ENCODE measurements around the gene LRCOL1. TPM values are rescaled to one million over a fixed set of nuclear protein-coding genes. Genes with fewer than 3 reads are reported as not detected.

Gene LRCOL1
- total RNA-seq, 1 experiment from 2014 or later = not detected

GRCh38 chr12:132568301-132568700, 42.1 kb downstream of the LRCOL1 start:
- no TSS peak for BruUV-seq (replicated peaks)
- TF ChIP-seq, protein P1, sequence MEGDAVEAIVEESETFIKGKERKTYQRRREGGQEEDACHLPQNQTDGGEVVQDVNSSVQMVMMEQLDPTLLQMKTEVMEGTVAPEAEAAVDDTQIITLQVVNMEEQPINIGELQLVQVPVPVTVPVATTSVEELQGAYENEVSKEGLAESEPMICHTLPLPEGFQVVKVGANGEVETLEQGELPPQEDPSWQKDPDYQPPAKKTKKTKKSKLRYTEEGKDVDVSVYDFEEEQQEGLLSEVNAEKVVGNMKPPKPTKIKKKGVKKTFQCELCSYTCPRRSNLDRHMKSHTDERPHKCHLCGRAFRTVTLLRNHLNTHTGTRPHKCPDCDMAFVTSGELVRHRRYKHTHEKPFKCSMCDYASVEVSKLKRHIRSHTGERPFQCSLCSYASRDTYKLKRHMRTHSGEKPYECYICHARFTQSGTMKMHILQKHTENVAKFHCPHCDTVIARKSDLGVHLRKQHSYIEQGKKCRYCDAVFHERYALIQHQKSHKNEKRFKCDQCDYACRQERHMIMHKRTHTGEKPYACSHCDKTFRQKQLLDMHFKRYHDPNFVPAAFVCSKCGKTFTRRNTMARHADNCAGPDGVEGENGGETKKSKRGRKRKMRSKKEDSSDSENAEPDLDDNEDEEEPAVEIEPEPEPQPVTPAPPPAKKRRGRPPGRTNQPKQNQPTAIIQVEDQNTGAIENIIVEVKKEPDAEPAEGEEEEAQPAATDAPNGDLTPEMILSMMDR (IDR thresholded peaks at IDR 0.05) = no peak
- TF ChIP-seq SIN3A (IDR thresholded peaks at IDR 0.05; ENCODE audit: borderline replicate concordance, insufficient read depth, low read depth, low read length) (no peak), POLR2AphosphoS5 (IDR thresholded peaks at IDR 0.05; ENCODE audit: low read depth, low read length) (no peak), TCF7L2 (IDR thresholded peaks at IDR 0.05; ENCODE audit: low read depth, low read length) (no peak)
- TF ChIP-seq, protein P2, sequence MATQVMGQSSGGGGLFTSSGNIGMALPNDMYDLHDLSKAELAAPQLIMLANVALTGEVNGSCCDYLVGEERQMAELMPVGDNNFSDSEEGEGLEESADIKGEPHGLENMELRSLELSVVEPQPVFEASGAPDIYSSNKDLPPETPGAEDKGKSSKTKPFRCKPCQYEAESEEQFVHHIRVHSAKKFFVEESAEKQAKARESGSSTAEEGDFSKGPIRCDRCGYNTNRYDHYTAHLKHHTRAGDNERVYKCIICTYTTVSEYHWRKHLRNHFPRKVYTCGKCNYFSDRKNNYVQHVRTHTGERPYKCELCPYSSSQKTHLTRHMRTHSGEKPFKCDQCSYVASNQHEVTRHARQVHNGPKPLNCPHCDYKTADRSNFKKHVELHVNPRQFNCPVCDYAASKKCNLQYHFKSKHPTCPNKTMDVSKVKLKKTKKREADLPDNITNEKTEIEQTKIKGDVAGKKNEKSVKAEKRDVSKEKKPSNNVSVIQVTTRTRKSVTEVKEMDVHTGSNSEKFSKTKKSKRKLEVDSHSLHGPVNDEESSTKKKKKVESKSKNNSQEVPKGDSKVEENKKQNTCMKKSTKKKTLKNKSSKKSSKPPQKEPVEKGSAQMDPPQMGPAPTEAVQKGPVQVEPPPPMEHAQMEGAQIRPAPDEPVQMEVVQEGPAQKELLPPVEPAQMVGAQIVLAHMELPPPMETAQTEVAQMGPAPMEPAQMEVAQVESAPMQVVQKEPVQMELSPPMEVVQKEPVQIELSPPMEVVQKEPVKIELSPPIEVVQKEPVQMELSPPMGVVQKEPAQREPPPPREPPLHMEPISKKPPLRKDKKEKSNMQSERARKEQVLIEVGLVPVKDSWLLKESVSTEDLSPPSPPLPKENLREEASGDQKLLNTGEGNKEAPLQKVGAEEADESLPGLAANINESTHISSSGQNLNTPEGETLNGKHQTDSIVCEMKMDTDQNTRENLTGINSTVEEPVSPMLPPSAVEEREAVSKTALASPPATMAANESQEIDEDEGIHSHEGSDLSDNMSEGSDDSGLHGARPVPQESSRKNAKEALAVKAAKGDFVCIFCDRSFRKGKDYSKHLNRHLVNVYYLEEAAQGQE (IDR thresholded peaks at IDR 0.05; ENCODE audit: insufficient read depth in 1 of 2, low read depth in 2 of 2, low read length in 1 of 2) = no peak
- no peaks in the 10 kb centered on the region for H3K9me3 ChIP-seq (ENCODE audit: control insufficient read depth, insufficient read depth, low read depth, low read length)
- ChIA-PET CTCF (no interaction called here), POLR2A (no interaction called here)
- H3K4me3 ChIP-seq (ENCODE audit: low read depth in 2 of 2, low read length in 2 of 2) = no peak overlapping the region
- ATAC-seq (no peak), DNase-seq (ENCODE audit: low read depth, low spot score) (no peak)
- H3K27ac ChIP-seq (ENCODE audit: low read length) = no peak overlapping the region
- in situ Hi-C loops (cut with HindIII; ENCODE audit: low pct_unique_long_range_greater_than_20kb, low sequenced_read_pairs) (no loop called here), intact Hi-C loops (cut with micrococcal nuclease; ENCODE audit: unreplicated experiment) (no loop called here)
- H3K4me1 ChIP-seq (ENCODE audit: control insufficient read depth, insufficient read depth, low read length) = no peaks in the 10 kb centered on the region
- H3K36me3 ChIP-seq (ENCODE audit: control insufficient read depth, insufficient read depth, low read length) = no peaks in the 10 kb centered on the region
- no peaks in the 10 kb centered on the region for H3K27me3 ChIP-seq (ENCODE audit: control insufficient read depth, insufficient read depth, low read length)

DNA sequence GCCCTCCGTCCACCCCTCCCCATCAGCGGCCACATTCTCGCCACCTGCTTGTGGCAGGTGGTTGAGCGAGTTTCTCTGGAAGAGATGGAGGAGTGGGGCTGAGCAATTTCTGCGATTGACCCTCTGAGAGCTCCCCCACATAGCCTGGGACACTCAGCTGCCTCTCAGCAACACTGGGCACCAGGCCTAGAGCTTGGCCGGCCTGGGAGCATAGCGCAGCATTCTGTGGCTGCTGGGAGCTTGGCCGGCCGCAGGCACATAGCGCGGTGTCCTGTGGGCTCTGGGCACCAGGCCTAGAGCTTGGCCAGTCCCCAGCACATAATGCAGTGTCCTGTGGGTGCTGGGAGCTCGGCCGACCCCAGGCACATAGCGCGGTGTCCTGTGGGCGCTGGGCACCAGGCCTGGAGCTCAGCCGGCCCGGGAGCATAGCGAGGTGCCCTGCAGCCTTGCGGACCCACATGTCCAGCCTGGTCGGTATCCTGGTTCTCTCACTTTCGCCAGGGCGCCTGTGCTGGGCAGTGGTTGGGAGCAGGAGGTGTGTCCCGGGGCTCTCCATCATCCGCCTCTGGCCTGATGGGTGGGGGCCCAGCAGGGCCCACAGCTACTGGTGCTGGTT, 43.8 kb downstream of the LRCOL1 start:
- in situ Hi-C loops (cut with HindIII; ENCODE audit: low pct_unique_long_range_greater_than_20kb, low sequenced_read_pairs) (no loop called here), intact Hi-C loops (cut with micrococcal nuclease; ENCODE audit: unreplicated experiment) (no loop called here)
- TF ChIP-seq, protein P1 (IDR thresholded peaks at IDR 0.05) = no peak
- TF ChIP-seq TCF7L2 (IDR thresholded peaks at IDR 0.05; ENCODE audit: low read depth, low read length) (no peak), SIN3A (IDR thresholded peaks at IDR 0.05; ENCODE audit: borderline replicate concordance, insufficient read depth, low read depth, low read length) (no peak), POLR2AphosphoS5 (IDR thresholded peaks at IDR 0.05; ENCODE audit: low read depth, low read length) (no peak)
- TF ChIP-seq, protein P2 (IDR thresholded peaks at IDR 0.05; ENCODE audit: insufficient read depth in 1 of 2, low read depth in 2 of 2, low read length in 1 of 2) = no peak
- Histone ChIP-seq H3K36me3 (ENCODE audit: control insufficient read depth, insufficient read depth, low read length) (no peaks in the 10 kb centered on the region), H3K27ac (ENCODE audit: low read length) (no peak overlapping the region), H3K4me3 (ENCODE audit: low read depth in 2 of 2, low read length in 2 of 2) (no peak overlapping the region), H3K9me3 (ENCODE audit: control insufficient read depth, insufficient read depth, low read depth, low read length) (no peaks in the 10 kb centered on the region), H3K27me3 (ENCODE audit: control insufficient read depth, insufficient read depth, low read length) (no peaks in the 10 kb centered on the region), H3K4me1 (ENCODE audit: control insufficient read depth, insufficient read depth, low read length) (peaks cover 5% of the 10 kb centered on the region)
- ATAC-seq (no peak), DNase-seq (ENCODE audit: low read depth, low spot score) (no peak)
- CTCF ChIA-PET = interaction anchor here (0.6 kb wide), 1 partner anchor 153 kb away, joined by 3 read pairs; no protein-coding TSS in a partner anchor
- BruUV-seq (replicated peaks) = no TSS peak
- POLR2A ChIA-PET = interaction anchor here (0.6 kb wide), 1 partner anchor 162 kb away, joined by 6 read pairs; no protein-coding TSS in a partner anchor

Measured in Panc1 (cell line).